GM23248 (cell line): ENCODE data around the gene ACACA.

ENCODE experiments used
- EZH2 ChIP-seq: fragments of 200-600 bp; sonication (generic); IDR thresholded peaks from 2 replicates; pipeline ENCODE4 v1.6.1; 2018; ENCODE audit warnings: antibody characterized with exemption, mild to moderate bottlenecking; ENCODE audit not compliant: insufficient read depth, poor library complexity, severe bottlenecking
- EZH2phosphoT487 ChIP-seq: fragments of 200-600 bp; sonication (generic); IDR thresholded peaks from 2 replicates; pipeline ENCODE4 v1.6.1; 2018; ENCODE audit warnings: antibody characterized with exemption, moderate library complexity, mild to moderate bottlenecking, low read depth; ENCODE audit not compliant: insufficient read depth

DNA sequence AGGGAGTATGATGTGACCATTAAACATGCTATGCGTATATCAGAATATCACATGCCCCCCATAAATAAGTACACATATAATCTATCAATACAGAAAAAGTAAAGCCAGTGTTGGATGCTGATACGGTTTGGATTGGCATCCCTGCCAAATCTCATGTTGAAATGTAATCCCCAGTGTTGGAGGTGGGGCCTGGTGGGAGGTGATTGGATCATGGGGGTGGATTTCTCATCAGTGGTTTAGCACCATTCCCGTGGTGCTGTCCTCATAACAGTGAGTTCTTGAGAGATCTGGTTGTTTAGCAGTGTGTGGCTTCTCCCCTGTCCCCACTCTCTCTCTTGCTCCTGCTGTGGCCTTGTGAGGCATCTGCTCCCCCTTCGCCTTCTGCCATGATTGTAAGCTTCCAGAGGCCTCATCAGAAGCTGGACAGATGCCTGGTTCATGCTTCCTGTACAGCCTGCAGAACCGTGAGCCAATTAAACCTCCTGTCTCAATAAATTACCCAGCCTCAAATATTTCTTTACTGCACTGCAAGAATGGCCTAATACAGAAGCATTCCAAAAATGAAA, 369.0 kb downstream of the ACACA start:
- TF ChIP-seq EZH2 (no peak), EZH2phosphoT487 (no peak)
